ENCODE data around the gene IGFALS.
A peak's percentile ranks its signal among the peaks of the same experiment; 100 is the strongest.
"Not testable (repeated sequence)": the region's sequence is repeated elsewhere in the genome, so short reads cannot be mapped to it uniquely, and the experiment has no call there.

The IGFALS gene

GRCh38 chr16:1817716-1818115 lies 24.2 kb upstream of the IGFALS start:
- no peak for DNase-seq

- no peak for DNase-seq
These were observed 23.7 kb upstream of the IGFALS start for GRCh38 chr16:1817276-1817589.

GRCh38 chr16:1816396-1817275 lies 23.1 kb upstream of the IGFALS start:
- no peak for DNase-seq

DNA sequence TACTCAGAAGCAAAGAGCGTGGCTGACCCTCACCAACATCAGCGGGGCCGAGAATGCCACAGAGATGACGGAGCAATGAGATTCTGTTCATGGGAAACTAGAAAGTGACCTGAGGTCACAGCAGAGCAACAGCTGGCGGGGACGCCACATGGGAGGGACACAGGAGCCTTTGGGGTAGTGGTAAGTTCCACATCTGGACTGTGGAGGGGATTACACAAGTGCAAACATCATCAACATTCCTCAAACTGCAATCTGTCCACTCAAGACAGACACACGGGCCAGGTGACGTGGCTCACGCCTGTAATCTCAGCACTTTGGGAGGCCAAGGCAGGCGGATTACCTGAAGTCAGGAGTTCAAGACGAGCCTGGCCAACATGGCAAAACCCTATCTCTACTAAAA lies 22.0 kb upstream of the IGFALS start:
- no peak for DNase-seq

- DNase-seq: peak; percentile 82
These were observed 19.2 kb upstream of the IGFALS start for GRCh38 chr16:1812732-1813163.

DNA sequence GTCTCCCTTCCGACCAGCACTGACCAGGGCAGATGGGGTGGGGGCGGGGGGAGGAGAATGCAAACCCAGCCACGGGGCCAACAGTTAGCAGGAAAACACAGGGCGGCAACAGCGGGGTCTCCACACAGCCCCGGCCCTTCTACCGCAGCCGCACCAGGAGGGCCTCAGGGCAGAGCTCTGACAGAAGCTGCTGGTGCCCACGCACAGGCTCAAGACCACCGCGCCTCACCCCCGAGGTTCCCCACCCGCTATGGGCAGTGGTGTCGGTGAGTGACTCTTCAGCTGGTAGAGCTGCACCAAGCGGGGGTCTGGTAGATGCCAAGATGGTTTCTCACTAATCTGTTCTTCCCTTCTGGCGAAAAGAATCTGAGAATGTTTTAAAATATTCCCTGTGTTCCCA lies 17.0 kb upstream of the IGFALS start:
- no peak for DNase-seq

GRCh38 chr16:1810106-1810505 lies 16.6 kb upstream of the IGFALS start:
- DNase-seq: no peak

- DNase-seq: no peak
These were observed 15.8 kb upstream of the IGFALS start for GRCh38 chr16:1809281-1809801.

- DNase-seq: no peak
These were observed 15.2 kb upstream of the IGFALS start for GRCh38 chr16:1808691-1809090.

DNA sequence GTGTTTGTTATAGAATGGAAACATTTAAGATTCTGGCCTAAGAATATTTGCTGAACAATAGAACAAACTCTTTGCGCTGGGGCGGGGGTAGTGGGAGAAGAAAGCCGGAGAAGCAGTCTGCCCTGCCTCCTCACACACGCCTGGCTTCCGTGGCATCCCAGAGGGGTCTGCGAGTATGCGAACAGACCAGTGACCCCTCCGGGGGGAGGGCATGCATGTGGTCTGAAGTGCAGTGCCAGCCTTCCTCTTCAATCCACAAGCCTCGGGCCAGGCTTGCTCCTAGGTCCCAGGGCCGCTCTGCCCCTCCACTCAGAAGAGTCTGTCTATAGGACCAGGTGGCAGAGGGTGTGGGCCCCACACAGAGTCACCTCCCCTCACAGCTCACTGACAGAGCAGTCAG lies 14.1 kb upstream of the IGFALS start:
- no peak for DNase-seq

DNA sequence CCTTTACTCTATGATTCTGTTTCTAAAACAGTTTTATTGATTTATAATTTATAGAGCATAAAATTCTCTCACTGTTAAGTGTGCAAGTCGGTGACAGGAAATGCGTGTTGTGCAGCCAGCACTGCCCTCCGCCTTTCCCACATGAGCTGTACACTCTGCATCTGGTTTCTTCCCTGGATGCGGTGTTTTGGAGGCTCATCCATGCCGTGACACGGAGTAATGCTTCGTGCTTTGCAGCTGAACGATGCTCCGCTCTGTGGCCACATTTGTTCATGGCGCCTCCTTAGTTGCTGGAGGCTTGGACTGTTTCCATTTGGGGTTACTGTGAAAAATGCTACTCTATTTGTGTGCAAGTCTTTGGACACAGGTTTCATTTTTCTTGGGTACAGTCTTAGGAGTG lies 7.2 kb upstream of the IGFALS start:
- no peak for DNase-seq

GRCh38 chr16:1799263-1799662 lies 5.8 kb upstream of the IGFALS start:
- not testable (repeated sequence) for DNase-seq

GRCh38 chr16:1794908-1795666 lies 1.6 kb upstream of the IGFALS start:
- DNase-seq: no peak

GRCh38 chr16:1794221-1794871 lies 841 bp upstream of the IGFALS start:
- no peak for DNase-seq

- no peak for DNase-seq
These were observed 498 bp downstream of the IGFALS start for GRCh38 chr16:1792836-1793577.

GRCh38 chr16:1791943-1792812 lies 1.3 kb downstream of the IGFALS start:
- no peak for DNase-seq

- DNase-seq: no peak
These were observed 2.1 kb downstream of the IGFALS start for GRCh38 chr16:1791256-1791942.

- no peak for DNase-seq
These were observed 2.8 kb downstream of the IGFALS start for GRCh38 chr16:1790611-1791255.

GRCh38 chr16:1790261-1790610 lies 3.3 kb downstream of the IGFALS start:
- no peak for DNase-seq

DNA sequence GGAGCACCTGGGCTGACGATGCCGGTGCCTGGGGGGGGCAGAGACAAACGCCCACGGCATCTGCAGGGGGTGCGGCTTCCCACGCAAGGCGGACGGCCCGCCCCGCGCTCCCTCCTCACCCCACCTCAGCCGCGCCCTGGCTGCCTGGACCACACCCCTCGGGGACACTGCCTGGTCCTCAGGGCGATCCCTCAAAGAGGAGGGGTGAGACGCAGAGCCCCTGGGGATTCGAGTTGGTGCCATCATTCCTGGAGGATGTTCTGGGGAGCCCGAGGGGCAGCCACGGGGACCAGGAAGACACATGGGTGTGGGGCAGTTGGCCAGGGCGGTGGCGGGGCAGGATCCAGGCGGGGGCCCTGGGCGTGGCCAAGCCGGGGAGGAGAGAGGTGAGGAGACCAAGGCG lies 3.9 kb downstream of the IGFALS start:
- no peak for DNase-seq

DNA sequence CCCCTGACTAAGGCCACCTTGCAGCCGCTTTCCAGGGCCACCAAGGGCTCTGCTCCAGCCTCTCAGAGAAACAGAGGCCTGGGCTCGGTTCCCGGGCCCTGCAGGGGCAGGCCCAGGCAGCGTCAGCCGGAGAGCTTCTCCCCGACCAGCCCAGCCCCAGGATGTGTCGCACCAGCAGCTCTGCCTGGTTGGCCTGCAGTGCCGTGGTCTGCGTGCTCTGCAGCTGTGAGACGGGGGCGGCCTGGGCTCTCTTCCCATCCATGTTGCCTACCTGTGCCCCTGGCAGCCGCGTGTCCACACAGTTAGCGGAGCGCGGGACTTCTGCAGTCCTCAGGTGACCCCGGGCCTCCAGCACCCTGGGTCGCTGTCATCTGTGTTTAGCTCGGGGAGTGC lies 4.8 kb downstream of the IGFALS start:
- DNase-seq: no peak

Measured in NCI-H345 (cell line).